ENCODE measurements around the gene LRP2. TPM values are rescaled to one million over a fixed set of nuclear protein-coding genes. Genes with fewer than 3 reads are reported as not detected.
A peak's percentile ranks its signal among the peaks of the same experiment; 100 is the strongest.

The LRP2 gene
- polyA plus RNA-seq, 3 donors: not detected

DNA sequence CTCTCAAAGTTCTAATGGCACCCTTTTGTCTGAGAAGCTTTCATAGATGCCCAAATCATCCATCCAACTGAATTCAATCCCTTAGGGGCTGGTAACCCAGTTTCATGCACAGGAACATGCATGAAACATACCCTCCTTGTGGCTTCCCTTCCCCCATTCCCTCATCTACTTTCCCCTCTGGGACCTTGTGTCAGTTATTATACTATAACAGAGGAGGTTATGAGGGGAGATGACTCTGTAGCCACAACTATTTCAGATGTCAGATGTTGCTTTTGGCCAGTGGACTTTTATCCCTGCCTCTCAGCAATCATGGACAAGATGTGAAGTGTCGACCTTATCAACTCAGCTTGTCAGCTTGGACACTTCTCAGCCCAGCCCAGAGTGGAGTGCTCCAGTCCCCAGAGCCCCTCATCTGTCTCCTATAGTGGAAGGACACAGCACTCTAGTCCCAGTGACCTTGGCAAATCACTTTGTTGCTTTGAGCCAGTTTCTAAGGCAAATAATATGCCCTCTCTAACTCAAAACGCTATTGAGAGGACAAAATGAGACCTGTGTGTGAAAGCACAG is 284.6 kb downstream of the LRP2 start:
- peaks cover 75% of the 10 kb centered on the region for H3K4me1 Mint-ChIP-seq
- H3K9me3 Mint-ChIP-seq: peaks cover 0 to 6% (median 0%) of the 10 kb centered on the region in 7 donors
- no peak overlapping the region for H3K4me2 ChIP-seq (replicated peaks; ENCODE audit: extremely low read depth, low read length, poor library complexity, severe bottlenecking)
- peaks cover 11 to 16% of the 10 kb centered on the region in 2 donors for H3K36me3 Mint-ChIP-seq
- intact Hi-C loops (cut with micrococcal nuclease): no loop called here
- H3K79me2 ChIP-seq (ENCODE audit: insufficient read depth, low read length): peaks cover 36% of the 10 kb centered on the region
- H3K27ac Mint-ChIP-seq: peak overlapping the region in 3 of 7 donors; percentile 11 to 74 (median 37)
- peak overlapping the region in 1 of 2 donors; percentile 42 for H3K4me3 Mint-ChIP-seq
- H2AFZ ChIP-seq (ENCODE audit: insufficient read depth, low read depth, low read length, poor library complexity, severe bottlenecking): no peak overlapping the region
- H3K9me3 ChIP-seq (replicated peaks in 1 of 2; ENCODE audit: control insufficient read depth in 1 of 2, insufficient read depth in 1 of 2, low read length in 2 of 2): no peaks in the 10 kb centered on the region
- DNase-seq: no peak
- H4K20me1 ChIP-seq (ENCODE audit: insufficient read depth, low read length): no peaks in the 10 kb centered on the region
- no peak overlapping the region for H3K27ac ChIP-seq (ENCODE audit: low read depth in 1 of 2, low read length in 2 of 2)
- WGBS (ENCODE audit: insufficient coverage): 88% methylated on average over 1 of the region's 2 CpGs
- peaks cover 0 to 3% (median 0%) of the 10 kb centered on the region in 3 donors for H3K27me3 Mint-ChIP-seq (ENCODE audit: low read depth in 3 of 3)
- H3K36me3 ChIP-seq (replicated peaks in 1 of 2; ENCODE audit: control insufficient read depth in 1 of 2, insufficient read depth in 2 of 2, low read length in 2 of 2): no peaks in the 10 kb centered on the region
- H3K4me1 ChIP-seq (ENCODE audit: control insufficient read depth in 1 of 2, insufficient read depth in 2 of 2, low read length in 2 of 2): peaks cover 69 to 74% of the 10 kb centered on the region in 2 donors
- no peak overlapping the region for H3K4me3 ChIP-seq (replicated peaks in 1 of 3; ENCODE audit: low read depth in 2 of 3, low read length in 3 of 3)
- no peaks in the 10 kb centered on the region for H3K27me3 ChIP-seq (ENCODE audit: control insufficient read depth in 2 of 2, insufficient read depth in 2 of 2, low read length in 2 of 2)
- TF ChIP-seq, protein P1, sequence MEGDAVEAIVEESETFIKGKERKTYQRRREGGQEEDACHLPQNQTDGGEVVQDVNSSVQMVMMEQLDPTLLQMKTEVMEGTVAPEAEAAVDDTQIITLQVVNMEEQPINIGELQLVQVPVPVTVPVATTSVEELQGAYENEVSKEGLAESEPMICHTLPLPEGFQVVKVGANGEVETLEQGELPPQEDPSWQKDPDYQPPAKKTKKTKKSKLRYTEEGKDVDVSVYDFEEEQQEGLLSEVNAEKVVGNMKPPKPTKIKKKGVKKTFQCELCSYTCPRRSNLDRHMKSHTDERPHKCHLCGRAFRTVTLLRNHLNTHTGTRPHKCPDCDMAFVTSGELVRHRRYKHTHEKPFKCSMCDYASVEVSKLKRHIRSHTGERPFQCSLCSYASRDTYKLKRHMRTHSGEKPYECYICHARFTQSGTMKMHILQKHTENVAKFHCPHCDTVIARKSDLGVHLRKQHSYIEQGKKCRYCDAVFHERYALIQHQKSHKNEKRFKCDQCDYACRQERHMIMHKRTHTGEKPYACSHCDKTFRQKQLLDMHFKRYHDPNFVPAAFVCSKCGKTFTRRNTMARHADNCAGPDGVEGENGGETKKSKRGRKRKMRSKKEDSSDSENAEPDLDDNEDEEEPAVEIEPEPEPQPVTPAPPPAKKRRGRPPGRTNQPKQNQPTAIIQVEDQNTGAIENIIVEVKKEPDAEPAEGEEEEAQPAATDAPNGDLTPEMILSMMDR (IDR thresholded peaks at IDR 0.05): no peak
- no peak overlapping the region for H3K9ac ChIP-seq (ENCODE audit: insufficient read depth, low read length, poor library complexity, severe bottlenecking)

Other genes starting within 250 kb of the LRP2 start
- under 1 TPM in 2 of 3 donors, not detected in 1; 0.04 to 0.08 TPM for gene BBS5, start 117.0 kb upstream of the LRP2 start, polyA plus RNA-seq
- not detected for gene KLHL41, start 147.2 kb upstream of the LRP2 start, polyA plus RNA-seq
- 10 to 100 TPM in 2 of 3 donors, 1 to 10 TPM in 1; 9.1 to 16.9 (median 14.3) TPM for gene FASTKD1, start 211.3 kb upstream of the LRP2 start, polyA plus RNA-seq
- 10 to 100 TPM; 21.0 to 34.4 (median 21.3) TPM for gene PPIG, start 221.8 kb upstream of the LRP2 start, polyA plus RNA-seq